Measurements from ENCODE around the gene ATP1B2. TPM values are rescaled to one million over a fixed set of nuclear protein-coding genes. Genes with fewer than 3 reads are reported as not detected.

The ATP1B2 gene
- total and polyA plus RNA-seq, 9 of the 15 experiments (the other 6 are each of a cell fraction or from before 2014, with no cell fraction given): 0.23 to 6.0 (median 0.99) TPM

GRCh38 chr17:7686222-7687071 lies 35.7 kb downstream of the ATP1B2 start (continued):
- TF ChIP-seq ATF7 (IDR thresholded peaks at IDR 0.05) (peak; percentile 100), BACH1 (tag; IDR thresholded peaks at IDR 0.05) (no peak), BHLHE40 (IDR thresholded peaks at IDR 0.05; ENCODE audit: low read length) (peak; percentile 84), TARDBP (IDR thresholded peaks at IDR 0.05) (no peak), RB1 (IDR thresholded peaks at IDR 0.05; ENCODE audit: low read depth) (0 out of 2 replicates have a peak, but pooled peaks have one; percentile 10), POLR2H (tag; IDR thresholded peaks at IDR 0.05; ENCODE audit: low read depth) (peak; percentile 78; the same call in 1 of the 2 replicates), YBX1 (IDR thresholded peaks at IDR 0.05) (no peak), MIER1 (IDR thresholded peaks at IDR 0.05; ENCODE audit: low read depth) (peak; percentile 61; the same call in 1 of the 2 replicates), TAF7 (tag; IDR thresholded peaks at IDR 0.05) (peak; percentile 76), ETS1 (conservative IDR thresholded peaks at IDR 0.05; ENCODE audit: control insufficient read depth, low read depth, low read length) (0 out of 2 replicates have a peak, but pooled peaks have one; percentile 46), FOXJ2 (tag; IDR thresholded peaks at IDR 0.05) (peak; percentile 16; the same call in 1 of the 2 replicates), SIX5 (IDR thresholded peaks at IDR 0.05; ENCODE audit: borderline replicate concordance in 1 of 2, insufficient read depth in 1 of 2, low read depth in 1 of 2, low read length in 2 of 2) (peak; percentile 30 to 42; a peak in 3 of 4 replicates), SUPT5H (IDR thresholded peaks at IDR 0.05) (peak; percentile 61), NFXL1 (CRISPR knock-in tag; IDR thresholded peaks at IDR 0.05) (no peak), KHSRP (IDR thresholded peaks at IDR 0.05) (no peak), SPI1 (IDR thresholded peaks at IDR 0.05; ENCODE audit: borderline replicate concordance, low read depth, low read length) (0 out of 2 replicates have a peak, but pooled peaks have one; percentile 30), FOXK2 (conservative IDR thresholded peaks at IDR 0.05 in 1 of 2, IDR thresholded peaks at IDR 0.05 in 1 of 2; ENCODE audit: low read depth in 2 of 2) (peak; percentile 71 to 100), E4F1 (CRISPR knock-in tag; IDR thresholded peaks at IDR 0.05; ENCODE audit: borderline replicate concordance) (0 out of 2 replicates have a peak, but pooled peaks have one; percentile 4), GABPB1 (CRISPR knock-in tag; IDR thresholded peaks at IDR 0.05) (peak; percentile 61)
